Neural crest cell (in vitro differentiated cells): ENCODE data around the gene DIP2A. TPM values are rescaled to one million over a fixed set of nuclear protein-coding genes. Genes with fewer than 3 reads are reported as not detected.
"Not testable (repeated sequence)": the region's sequence is repeated elsewhere in the genome, so short reads cannot be mapped to it uniquely, and the experiment has no call there.

ENCODE experiments used
- DNase-seq: peaks from one replicate; pipeline ENCODE4 v3.0.0; 2021; ENCODE audit warnings: low read depth, mixed read lengths, low spot score
- H3K27ac Mint-ChIP-seq: one replicate; pipeline ENCODE4 v1.8.0; 2021; ENCODE audit warnings: mild to moderate bottlenecking, mixed read lengths; ENCODE audit not compliant: unreplicated experiment
- H3K27me3 Mint-ChIP-seq: 2 replicates; pipeline ENCODE4 v1.8.0; 2021; ENCODE audit warnings: low read depth, mild to moderate bottlenecking, mixed read lengths
- H3K36me3 Mint-ChIP-seq: 2 replicates; pipeline ENCODE4 v1.8.0; 2021; ENCODE audit warnings: low read depth, mild to moderate bottlenecking, mixed read lengths
- H3K4me1 Mint-ChIP-seq: 2 replicates; pipeline ENCODE4 v1.8.0; 2021; ENCODE audit warnings: mixed read lengths
- H3K4me3 Mint-ChIP-seq: one replicate; pipeline ENCODE4 v1.8.0; 2021; ENCODE audit warnings: mild to moderate bottlenecking, mixed read lengths
- H3K9me3 Mint-ChIP-seq: 2 replicates; pipeline ENCODE4 v1.8.0; 2021; ENCODE audit warnings: mixed read lengths
- total RNA-seq: library from RNA; stranded (reverse); gene quantifications from 2 replicates; pipeline ENCODE4 v1.2.1, GENCODE V29; 2021
- TF ChIP-seq, protein P1 (sequence below): fragments of 200-600 bp; sonication (generic); conservative IDR thresholded peaks from 2 replicates; pipeline ENCODE4 v1.5.0; 2021; ENCODE audit warnings: antibody characterized with exemption, mild to moderate bottlenecking

Gene DIP2A
- total RNA-seq, 1 donor from 2014 or later = 57.8 TPM

- Mint-ChIP-seq H3K36me3 (peaks cover 41% of the 10 kb centered on the region), H3K9me3 (peaks cover 3% of the 10 kb centered on the region), H3K4me1 (no peaks in the 10 kb centered on the region), H3K27me3 (no peaks in the 10 kb centered on the region), H3K4me3 (no peak overlapping the region), H3K27ac (no peak overlapping the region)
- TF ChIP-seq, protein P1, sequence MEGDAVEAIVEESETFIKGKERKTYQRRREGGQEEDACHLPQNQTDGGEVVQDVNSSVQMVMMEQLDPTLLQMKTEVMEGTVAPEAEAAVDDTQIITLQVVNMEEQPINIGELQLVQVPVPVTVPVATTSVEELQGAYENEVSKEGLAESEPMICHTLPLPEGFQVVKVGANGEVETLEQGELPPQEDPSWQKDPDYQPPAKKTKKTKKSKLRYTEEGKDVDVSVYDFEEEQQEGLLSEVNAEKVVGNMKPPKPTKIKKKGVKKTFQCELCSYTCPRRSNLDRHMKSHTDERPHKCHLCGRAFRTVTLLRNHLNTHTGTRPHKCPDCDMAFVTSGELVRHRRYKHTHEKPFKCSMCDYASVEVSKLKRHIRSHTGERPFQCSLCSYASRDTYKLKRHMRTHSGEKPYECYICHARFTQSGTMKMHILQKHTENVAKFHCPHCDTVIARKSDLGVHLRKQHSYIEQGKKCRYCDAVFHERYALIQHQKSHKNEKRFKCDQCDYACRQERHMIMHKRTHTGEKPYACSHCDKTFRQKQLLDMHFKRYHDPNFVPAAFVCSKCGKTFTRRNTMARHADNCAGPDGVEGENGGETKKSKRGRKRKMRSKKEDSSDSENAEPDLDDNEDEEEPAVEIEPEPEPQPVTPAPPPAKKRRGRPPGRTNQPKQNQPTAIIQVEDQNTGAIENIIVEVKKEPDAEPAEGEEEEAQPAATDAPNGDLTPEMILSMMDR = no peak
- no peak for DNase-seq
These were observed 58.7 kb downstream of the DIP2A start for GRCh38 chr21:46517361-46517760.

DNA sequence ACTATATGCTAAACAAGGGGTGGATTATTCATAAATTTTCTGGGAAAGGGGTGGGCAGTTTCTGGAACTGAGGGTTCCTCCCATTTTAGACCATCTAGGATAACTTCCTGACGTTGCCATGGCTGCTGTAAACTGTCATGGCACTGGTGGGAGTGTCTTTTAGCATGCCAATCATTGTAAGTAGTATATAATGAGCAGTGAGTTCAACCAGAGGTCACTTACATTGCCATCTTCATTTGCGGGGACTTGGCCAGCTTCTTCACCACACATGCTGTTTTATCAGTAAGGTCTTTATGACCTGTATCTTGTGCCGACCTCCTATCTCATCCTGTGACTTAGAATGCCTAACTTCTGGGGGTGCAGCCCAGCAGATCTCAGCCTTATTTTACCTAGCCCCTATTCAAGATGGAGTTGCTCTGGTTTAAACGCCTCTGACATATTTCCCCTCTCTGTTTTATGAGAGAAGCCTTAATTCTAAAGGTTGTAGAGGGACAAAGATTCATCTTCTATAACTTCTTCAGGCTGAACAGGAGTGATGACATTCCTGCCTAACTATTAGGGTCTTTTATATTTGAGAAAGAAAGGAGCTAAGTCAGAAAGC is 60.4 kb downstream of the DIP2A start:
- H3K9me3 Mint-ChIP-seq = peaks cover 3% of the 10 kb centered on the region
- H3K4me3 Mint-ChIP-seq = no peak overlapping the region
- peak overlapping the region; percentile 16 for H3K27ac Mint-ChIP-seq

GRCh38 chr21:46527393-46527792 is 68.7 kb downstream of the DIP2A start:
- H3K27me3 Mint-ChIP-seq, H3K27ac Mint-ChIP-seq, H3K4me1 Mint-ChIP-seq, DNase-seq, H3K9me3 Mint-ChIP-seq, H3K36me3 Mint-ChIP-seq, H3K4me3 Mint-ChIP-seq: not testable (repeated sequence)

More for the DNA sequence above, 60.4 kb downstream of the DIP2A start:
- DNase-seq = no peak
- TF ChIP-seq, protein P1 = no peak
- Mint-ChIP-seq H3K4me1 (no peaks in the 10 kb centered on the region), H3K27me3 (no peaks in the 10 kb centered on the region), H3K36me3 (peaks cover 31% of the 10 kb centered on the region)

GRCh38 chr21:46527801-46528200 is 69.1 kb downstream of the DIP2A start:
- TF ChIP-seq, protein P1 = no peak
- H3K36me3 Mint-ChIP-seq = peaks cover 4% of the 10 kb centered on the region

DNA sequence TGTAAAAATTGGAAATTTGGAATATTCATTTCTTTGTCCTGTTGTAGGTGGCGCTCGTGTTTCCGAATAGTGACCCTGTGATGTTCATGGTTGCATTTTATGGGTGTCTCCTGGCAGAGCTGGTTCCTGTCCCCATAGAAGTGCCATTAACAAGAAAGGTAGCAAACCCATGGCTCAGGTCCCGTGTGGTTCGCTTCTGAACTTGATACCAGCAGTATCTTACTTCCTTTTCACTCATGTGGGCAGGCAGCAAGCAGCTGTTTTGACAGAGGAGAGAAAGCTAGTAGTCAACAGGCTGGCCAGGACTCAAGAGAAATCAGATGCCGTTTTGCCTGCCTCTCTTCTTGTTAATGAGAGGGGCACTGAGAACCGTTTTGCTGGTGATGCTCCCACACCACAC is 73.4 kb downstream of the DIP2A start:
- TF ChIP-seq, protein P1 = no peak
- Mint-ChIP-seq H3K27ac (no peak overlapping the region), H3K36me3 (peaks cover 3% of the 10 kb centered on the region), H3K4me3 (no peak overlapping the region), H3K4me1 (peaks cover 8% of the 10 kb centered on the region), H3K27me3 (no peaks in the 10 kb centered on the region), H3K9me3 (no peaks in the 10 kb centered on the region)
- no peak for DNase-seq

More at GRCh38 chr21:46527801-46528200, 69.1 kb downstream of the DIP2A start:
- peaks cover 8% of the 10 kb centered on the region for H3K4me1 Mint-ChIP-seq
- no peak overlapping the region for H3K4me3 Mint-ChIP-seq
- no peaks in the 10 kb centered on the region for H3K27me3 Mint-ChIP-seq
- H3K9me3 Mint-ChIP-seq = no peaks in the 10 kb centered on the region
- no peak overlapping the region for H3K27ac Mint-ChIP-seq
- DNase-seq = no peak

DNA sequence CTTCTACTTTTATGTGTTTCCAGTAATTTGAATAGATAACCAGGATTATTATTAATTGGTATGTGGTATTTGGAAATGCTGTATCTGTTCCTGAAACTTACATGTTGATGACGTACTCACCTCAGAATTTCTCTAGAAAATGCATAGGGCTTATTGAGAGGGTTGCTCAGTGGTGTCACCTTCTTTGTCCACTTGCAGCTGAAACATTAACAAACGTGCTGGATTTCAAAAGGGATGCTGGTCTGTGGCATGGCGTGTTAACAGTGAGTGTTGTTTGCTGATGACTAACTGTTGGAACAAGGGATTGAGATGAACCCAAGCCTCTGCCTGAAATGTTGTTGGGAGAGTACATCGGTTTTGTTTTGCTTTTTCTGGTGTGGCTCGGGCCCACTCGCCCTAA is 78.3 kb downstream of the DIP2A start:
- Mint-ChIP-seq H3K4me3 (no peak overlapping the region), H3K4me1 (no peaks in the 10 kb centered on the region), H3K36me3 (peaks cover 11% of the 10 kb centered on the region), H3K27ac (no peak overlapping the region), H3K9me3 (no peaks in the 10 kb centered on the region), H3K27me3 (no peaks in the 10 kb centered on the region)
- TF ChIP-seq, protein P1 = no peak
- DNase-seq = no peak
